PC-3 (cell line): ENCODE measurements around the gene DUSP5. TPM values are rescaled to one million over a fixed set of nuclear protein-coding genes. Genes with fewer than 3 reads are reported as not detected.

Source experiments
- ATAC-seq: fragments of 200-7000 bp; cut with Tn5 transposase; 2 replicates; pipeline ENCODE4 v1.9.1; 2020; ENCODE audit warnings: mild to moderate bottlenecking, moderate library complexity
- BruUV-seq: library from RNA; stranded (reverse); fragments of 400-500 nt; replicated peaks from 2 replicates; lab custom pipeline; 2021; lab: Mats Ljungman, UMichigan
- CTCF ChIA-PET: fragments of 300-600 bp; sonication (Branson Sonifier 250); formaldehyde crosslinking; loops from one replicate; lab custom pipeline; 2022; ENCODE audit warnings: antibody characterized with exemption; lab: Charles Lee
- POLR2A ChIA-PET: fragments of 300-600 bp; sonication (Branson Sonifier 250); formaldehyde crosslinking; loops from one replicate; lab custom pipeline; 2022; ENCODE audit warnings: antibody characterized with exemption; ENCODE audit not compliant: unreplicated experiment; lab: Charles Lee
- DNase-seq: peaks from one replicate; pipeline ENCODE4 v3.0.0-alpha.2; 2015
- H2AFZ ChIP-seq: fragments of 300-600 bp; sonication (generic); 2 replicates; pipeline ENCODE4 v1.6.0; 2016; ENCODE audit warnings: antibody characterized with exemption, low read length
- H3F3A ChIP-seq: fragments of 300-600 bp; sonication (generic); one replicate; pipeline ENCODE4 v1.6.0; 2017; ENCODE audit warnings: antibody characterized with exemption, low read length, control low read depth, mild to moderate bottlenecking; ENCODE audit not compliant: unreplicated experiment
- H3K27ac ChIP-seq: fragments of 300-600 bp; sonication (generic); 2 replicates; pipeline ENCODE4 v1.5.1; 2016; ENCODE audit warnings: mild to moderate bottlenecking, low read length
- H3K27me3 ChIP-seq: fragments of 300-600 bp; sonication (generic); 2 replicates; pipeline ENCODE4 v1.6.1; 2016; ENCODE audit warnings: low read length, mixed read lengths
- H3K36me3 ChIP-seq: fragments of 300-600 bp; sonication (generic); 2 replicates; pipeline ENCODE4 v1.6.1; 2016; ENCODE audit warnings: low read depth, mixed run types, low read length, mixed read lengths
- H3K4me1 ChIP-seq: fragments of 300-600 bp; sonication (generic); 2 replicates; pipeline ENCODE4 v1.5.1; 2016; ENCODE audit warnings: low read length; ENCODE audit not compliant: insufficient read depth
- H3K4me2 ChIP-seq: fragments of 300-600 bp; sonication (generic); 2 replicates; pipeline ENCODE4 v1.6.0; 2016; ENCODE audit warnings: low read length
- H3K4me3 ChIP-seq: fragments of 300-600 bp; sonication (generic); 2 replicates; pipeline ENCODE4 v1.5.1; 2016; ENCODE audit warnings: mild to moderate bottlenecking, low read length, mixed read lengths
- H3K79me2 ChIP-seq: fragments of 300-600 bp; sonication (generic); 2 replicates; pipeline ENCODE4 v1.6.1; 2017; ENCODE audit warnings: low read length, mixed read lengths
- H3K9ac ChIP-seq: fragments of 300-600 bp; sonication (generic); 2 replicates; pipeline ENCODE4 v1.6.0; 2016; ENCODE audit warnings: mild to moderate bottlenecking, low read length
- H3K9me2 ChIP-seq: fragments of 300-600 bp; sonication (generic); replicated peaks from 2 replicates; pipeline ENCODE4 v1.6.1; 2016; ENCODE audit warnings: mixed run types, low read length, mixed read lengths
- H3K9me3 ChIP-seq: fragments of 300-600 bp; sonication (generic); 2 replicates; pipeline ENCODE4 v1.6.1; 2016; ENCODE audit warnings: low read length, mixed read lengths
- H4K20me1 ChIP-seq: fragments of 300-600 bp; sonication (generic); 2 replicates; pipeline ENCODE4 v1.6.1; 2016; ENCODE audit warnings: low read length, mixed read lengths
- EZH2 ChIP-seq: fragments of 300-600 bp; sonication (generic); IDR thresholded peaks from one replicate; pipeline ENCODE4 v1.6.1; 2017; ENCODE audit warnings: antibody characterized with exemption, mild to moderate bottlenecking, low read length; ENCODE audit not compliant: unreplicated experiment
- EZH2phosphoT487 ChIP-seq: fragments of 300-600 bp; sonication (generic); IDR thresholded peaks from 2 replicates; pipeline ENCODE4 v1.6.1; 2018; ENCODE audit warnings: mild to moderate bottlenecking, antibody characterized with exemption, low read length, borderline replicate concordance
- intact Hi-C: fragments of 100-400 bp; cut with micrococcal nuclease; formaldehyde crosslinking; loops from 2 replicates; pipeline ENCODE4 v1.9.0; 2023
- total RNA-seq: library from RNA; depleted of rRNA; stranded (reverse); fragments of >200 nt; gene quantifications from 2 replicates; pipeline ENCODE4 v1.2.3, GENCODE V29; 2014
- TF ChIP-seq, protein P1 (sequence below): fragments of 300-600 bp; sonication (generic); conservative IDR thresholded peaks from 2 replicates; pipeline ENCODE4 v1.5.1; 2017; ENCODE audit warnings: antibody characterized with exemption, low read depth, mild to moderate bottlenecking, low read length

Gene DUSP5
- total RNA-seq, 1 experiment from 2014 or later: 206 TPM

DNA sequence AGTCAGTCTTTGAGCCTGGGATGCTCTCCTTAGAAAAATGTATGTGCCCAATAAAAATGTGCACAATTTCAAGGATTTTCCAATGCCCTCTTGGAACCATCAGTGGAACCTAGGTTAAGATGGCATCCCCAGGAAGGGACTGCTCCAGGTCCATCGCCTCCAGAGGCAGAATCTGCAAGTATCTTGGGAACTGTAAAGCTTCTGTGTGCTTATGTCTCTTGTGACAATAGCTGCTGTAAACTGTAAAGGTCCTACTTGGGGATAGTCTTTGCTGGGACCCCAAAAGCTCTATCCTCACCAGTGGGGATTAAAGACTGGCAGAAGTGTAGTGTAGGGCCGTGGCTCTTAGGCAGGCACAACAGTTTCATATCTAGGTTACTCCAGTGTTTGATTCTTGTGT, 11.9 kb downstream of the DUSP5 start:
- Histone ChIP-seq H3K27ac (no peak overlapping the region), H3K79me2 (peaks cover 56% of the 10 kb centered on the region), H3K4me1 (peaks cover 22% of the 10 kb centered on the region; the same call in 1 of the 2 replicates), H3K36me3 (peaks cover 72% of the 10 kb centered on the region), H3K4me3 (no peak overlapping the region), H3K9me3 (no peaks in the 10 kb centered on the region), H4K20me1 (peaks cover 89% of the 10 kb centered on the region), H3F3A (peaks cover 10% of the 10 kb centered on the region), H3K4me2 (no peak overlapping the region), H3K9ac (no peak overlapping the region), H3K27me3 (no peaks in the 10 kb centered on the region), H3K9me2 (no peaks in the 10 kb centered on the region), H2AFZ (no peak overlapping the region)
- ATAC-seq (no peak), DNase-seq (no peak)
- CTCF ChIA-PET: no interaction called here
- TF ChIP-seq EZH2phosphoT487 (no peak), EZH2 (no peak)
- TF ChIP-seq, protein P1, sequence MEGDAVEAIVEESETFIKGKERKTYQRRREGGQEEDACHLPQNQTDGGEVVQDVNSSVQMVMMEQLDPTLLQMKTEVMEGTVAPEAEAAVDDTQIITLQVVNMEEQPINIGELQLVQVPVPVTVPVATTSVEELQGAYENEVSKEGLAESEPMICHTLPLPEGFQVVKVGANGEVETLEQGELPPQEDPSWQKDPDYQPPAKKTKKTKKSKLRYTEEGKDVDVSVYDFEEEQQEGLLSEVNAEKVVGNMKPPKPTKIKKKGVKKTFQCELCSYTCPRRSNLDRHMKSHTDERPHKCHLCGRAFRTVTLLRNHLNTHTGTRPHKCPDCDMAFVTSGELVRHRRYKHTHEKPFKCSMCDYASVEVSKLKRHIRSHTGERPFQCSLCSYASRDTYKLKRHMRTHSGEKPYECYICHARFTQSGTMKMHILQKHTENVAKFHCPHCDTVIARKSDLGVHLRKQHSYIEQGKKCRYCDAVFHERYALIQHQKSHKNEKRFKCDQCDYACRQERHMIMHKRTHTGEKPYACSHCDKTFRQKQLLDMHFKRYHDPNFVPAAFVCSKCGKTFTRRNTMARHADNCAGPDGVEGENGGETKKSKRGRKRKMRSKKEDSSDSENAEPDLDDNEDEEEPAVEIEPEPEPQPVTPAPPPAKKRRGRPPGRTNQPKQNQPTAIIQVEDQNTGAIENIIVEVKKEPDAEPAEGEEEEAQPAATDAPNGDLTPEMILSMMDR: no peak
- BruUV-seq: no TSS peak
- intact Hi-C loops: no loop called here
- POLR2A ChIA-PET: no interaction called here

DNA sequence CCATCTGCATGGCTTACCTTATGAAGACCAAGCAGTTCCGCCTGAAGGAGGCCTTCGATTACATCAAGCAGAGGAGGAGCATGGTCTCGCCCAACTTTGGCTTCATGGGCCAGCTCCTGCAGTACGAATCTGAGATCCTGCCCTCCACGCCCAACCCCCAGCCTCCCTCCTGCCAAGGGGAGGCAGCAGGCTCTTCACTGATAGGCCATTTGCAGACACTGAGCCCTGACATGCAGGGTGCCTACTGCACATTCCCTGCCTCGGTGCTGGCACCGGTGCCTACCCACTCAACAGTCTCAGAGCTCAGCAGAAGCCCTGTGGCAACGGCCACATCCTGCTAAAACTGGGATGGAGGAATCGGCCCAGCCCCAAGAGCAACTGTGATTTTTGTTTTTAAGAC, 12.4 kb downstream of the DUSP5 start:
- no peak overlapping the region for H3K4me2 ChIP-seq
- peaks cover 21% of the 10 kb centered on the region; the same call in 1 of the 2 replicates for H3K4me1 ChIP-seq

DNA sequence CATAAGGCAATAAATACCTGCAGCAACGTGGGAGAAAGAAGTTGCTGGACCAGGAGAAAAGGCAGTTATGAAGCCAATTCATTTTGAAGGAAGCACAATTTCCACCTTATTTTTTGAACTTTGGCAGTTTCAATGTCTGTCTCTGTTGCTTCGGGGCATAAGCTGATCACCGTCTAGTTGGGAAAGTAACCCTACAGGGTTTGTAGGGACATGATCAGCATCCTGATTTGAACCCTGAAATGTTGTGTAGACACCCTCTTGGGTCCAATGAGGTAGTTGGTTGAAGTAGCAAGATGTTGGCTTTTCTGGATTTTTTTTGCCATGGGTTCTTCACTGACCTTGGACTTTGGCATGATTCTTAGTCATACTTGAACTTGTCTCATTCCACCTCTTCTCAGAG, 13.0 kb downstream of the DUSP5 start:
- H3K27ac ChIP-seq: no peak overlapping the region
- no peak for ATAC-seq
- TF ChIP-seq, protein P1: no peak
- no peak for TF ChIP-seq EZH2phosphoT487
- no peak for TF ChIP-seq EZH2

More for the DNA sequence above, 12.4 kb downstream of the DUSP5 start:
- Histone ChIP-seq H3K9ac (no peak overlapping the region), H3K9me2 (no peaks in the 10 kb centered on the region), H3K4me3 (no peak overlapping the region), H3K27ac (no peak overlapping the region), H3K36me3 (peaks cover 66% of the 10 kb centered on the region), H4K20me1 (peaks cover 84% of the 10 kb centered on the region), H3K9me3 (no peaks in the 10 kb centered on the region), H3K79me2 (peaks cover 51% of the 10 kb centered on the region), H3K27me3 (no peaks in the 10 kb centered on the region), H3F3A (peaks cover 10% of the 10 kb centered on the region), H2AFZ (no peak overlapping the region)
- ATAC-seq: no peak
- CTCF ChIA-PET: no interaction called here
- TF ChIP-seq EZH2phosphoT487: no peak
- no peak for TF ChIP-seq EZH2
- TF ChIP-seq, protein P1: no peak
- DNase-seq: no peak
- no TSS peak for BruUV-seq
- intact Hi-C loops: loop anchor here (5.0 kb wide), 1 partner anchor 37 kb away; no protein-coding TSS in a partner anchor
- POLR2A ChIA-PET: no interaction called here

More for the DNA sequence above, 13.0 kb downstream of the DUSP5 start:
- Histone ChIP-seq H3K79me2 (peaks cover 45% of the 10 kb centered on the region), H3K4me3 (no peak overlapping the region), H2AFZ (no peak overlapping the region), H3K36me3 (peaks cover 60% of the 10 kb centered on the region), H3K9ac (no peak overlapping the region), H3K4me2 (no peak overlapping the region), H3K9me2 (no peaks in the 10 kb centered on the region), H4K20me1 (peaks cover 78% of the 10 kb centered on the region), H3K4me1 (peaks cover 21% of the 10 kb centered on the region; the same call in 1 of the 2 replicates), H3F3A (peaks cover 10% of the 10 kb centered on the region), H3K27me3 (no peaks in the 10 kb centered on the region), H3K9me3 (no peaks in the 10 kb centered on the region)
- intact Hi-C loops: loop anchor here (5.0 kb wide), 1 partner anchor 37 kb away; no protein-coding TSS in a partner anchor
- ChIA-PET POLR2A (no interaction called here), CTCF (no interaction called here)
- no peak for DNase-seq
- BruUV-seq: TSS peak; percentile 3
